ENCODE data around the gene PCDHGB4.
"Not testable (repeated sequence)": the region's sequence is repeated elsewhere in the genome, so short reads cannot be mapped to it uniquely, and the experiment has no call there.

PCDHGB4 gene

GRCh38 chr5:141387557-141388311 lies at the start of gene PCDHGB4:
Gene PCDHGB4, plus strand, starts transcription at chr5:141387698. Its CDS starts 187 bp downstream, at chr5:141387885.
- not testable (repeated sequence) for DNase-seq

GRCh38 chr5:141338538-141339306 lies 48.8 kb upstream of the PCDHGB4 start, which contains the start of gene PCDHGA2:
Gene PCDHGA2, plus strand, starts transcription at chr5:141338760.
- DNase-seq = no peak

- DNase-seq = not testable (repeated sequence)
These were observed 46.6 kb upstream of the PCDHGB4 start for GRCh38 chr5:141340781-141341354.

DNA sequence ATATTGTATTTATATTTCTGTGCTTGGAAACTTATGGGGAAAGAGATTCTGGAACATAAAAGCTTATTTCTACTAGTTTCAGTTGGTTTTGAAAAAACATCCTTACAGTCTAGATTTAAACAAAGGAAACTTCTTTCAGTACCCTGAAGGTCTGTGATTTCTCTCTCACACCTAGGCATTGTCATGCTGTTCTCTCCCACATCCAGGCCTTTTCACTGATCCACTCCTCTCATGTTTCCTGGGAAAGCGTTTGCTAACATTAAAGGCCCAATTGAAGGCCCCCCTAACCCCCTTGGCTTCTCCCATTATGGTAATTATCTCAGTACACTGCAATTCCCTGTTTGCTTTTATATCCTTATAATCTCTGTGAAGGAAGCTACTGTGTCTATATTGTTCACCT lies 44.7 kb upstream of the PCDHGB4 start:
- no peak for DNase-seq

GRCh38 chr5:141343242-141343952 lies 44.1 kb upstream of the PCDHGB4 start, which contains the start of gene PCDHGA3:
Gene PCDHGA3, plus strand, starts transcription at chr5:141343829. Its CDS starts 205 bp downstream, at chr5:141344034.
- DNase-seq = no peak

GRCh38 chr5:141343953-141344463 lies 43.5 kb upstream of the PCDHGB4 start:
- no peak for DNase-seq

DNA sequence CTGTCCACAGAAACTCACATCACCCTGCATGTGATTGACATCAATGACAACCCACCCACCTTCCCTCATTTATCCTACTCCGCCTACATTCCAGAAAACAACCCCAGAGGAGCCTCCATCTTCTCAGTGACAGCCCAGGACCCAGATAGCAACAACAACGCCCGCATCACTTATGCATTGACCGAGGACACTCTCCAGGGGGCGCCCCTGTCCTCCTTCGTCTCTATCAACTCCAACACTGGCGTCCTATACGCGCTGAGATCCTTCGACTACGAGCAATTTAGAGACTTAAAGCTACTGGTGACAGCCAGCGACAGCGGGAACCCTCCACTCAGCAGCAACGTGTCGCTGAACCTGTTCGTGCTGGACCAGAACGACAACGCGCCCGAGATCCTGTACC lies 42.2 kb upstream of the PCDHGB4 start:
- no peak for DNase-seq

- DNase-seq = not testable (repeated sequence)
These were observed 41.5 kb upstream of the PCDHGB4 start for GRCh38 chr5:141346017-141346416.

- peak; percentile 87 for DNase-seq
These were observed 37.4 kb upstream of the PCDHGB4 start, which contains the start of gene PCDHGB1 for GRCh38 chr5:141349917-141350619. Gene PCDHGB1, plus strand, starts transcription at chr5:141350099. Its CDS starts 162 bp downstream, at chr5:141350261.

DNA sequence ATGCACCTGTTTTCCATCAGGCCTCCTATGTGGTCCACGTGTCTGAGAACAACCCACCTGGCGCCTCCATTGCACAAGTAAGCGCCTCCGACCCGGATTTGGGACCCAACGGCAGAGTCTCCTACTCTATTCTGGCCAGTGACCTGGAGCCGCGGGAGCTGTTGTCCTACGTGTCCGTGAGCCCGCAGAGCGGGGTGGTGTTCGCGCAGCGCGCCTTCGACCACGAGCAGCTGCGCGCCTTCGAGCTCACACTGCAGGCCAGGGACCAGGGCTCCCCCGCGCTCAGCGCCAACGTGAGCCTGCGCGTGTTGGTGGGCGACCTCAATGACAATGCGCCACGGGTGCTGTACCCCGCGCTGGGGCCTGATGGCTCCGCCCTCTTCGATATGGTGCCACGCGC lies 35.9 kb upstream of the PCDHGB4 start:
- no peak for DNase-seq

DNA sequence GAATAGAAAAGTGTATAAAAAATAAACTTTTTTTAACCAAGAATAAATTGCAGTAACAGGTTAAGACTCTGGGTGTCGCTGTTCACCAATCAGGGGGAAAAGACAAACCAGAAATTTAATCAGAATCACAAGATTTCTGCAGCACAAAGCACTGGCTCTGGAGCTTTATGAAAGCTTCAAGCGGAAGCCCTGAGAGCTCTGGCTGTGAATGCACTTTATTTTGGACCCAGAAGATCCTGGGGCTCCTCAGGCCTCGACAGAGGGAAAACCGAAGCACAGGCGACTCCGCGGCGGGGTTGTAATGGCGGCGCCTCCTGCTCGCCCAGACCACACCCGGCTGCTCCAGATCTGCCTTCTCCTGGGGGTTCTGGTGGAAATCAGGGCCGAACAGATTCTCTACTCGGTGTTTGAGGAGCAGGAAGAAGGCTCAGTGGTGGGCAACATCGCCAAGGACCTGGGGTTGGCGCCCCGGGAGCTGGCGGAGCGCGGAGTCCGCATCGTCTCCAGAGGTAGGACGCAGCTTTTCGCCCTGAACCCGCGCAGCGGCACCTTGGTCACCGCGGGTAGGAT lies 32.5 kb upstream of the PCDHGB4 start, which contains the start of gene PCDHGA4:
TSS of gene PCDHGA4 (plus strand) at position 122 of the 570 bp plus-strand sequence. CDS start at position 209, 87 bp downstream.
- no peak for DNase-seq

DNA sequence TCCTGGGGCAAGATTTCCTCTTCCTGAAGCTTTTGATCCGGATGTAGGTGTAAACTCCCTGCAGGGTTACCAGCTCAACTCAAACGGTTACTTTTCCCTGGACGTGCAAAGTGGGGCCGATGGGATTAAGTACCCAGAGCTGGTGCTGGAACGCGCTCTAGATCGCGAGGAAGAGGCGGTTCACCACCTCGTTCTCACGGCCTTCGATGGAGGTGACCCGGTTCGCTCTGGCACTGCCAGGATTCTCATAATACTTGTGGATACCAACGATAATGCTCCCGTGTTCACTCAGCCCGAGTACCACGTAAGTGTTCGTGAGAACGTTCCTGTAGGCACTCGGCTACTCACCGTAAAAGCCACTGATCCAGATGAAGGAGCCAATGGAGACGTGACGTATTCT lies 31.9 kb upstream of the PCDHGB4 start:
- DNase-seq = no peak

- no peak for DNase-seq
These were observed 31.4 kb upstream of the PCDHGB4 start for GRCh38 chr5:141356133-141356532.

- no peak for DNase-seq
These were observed 30.5 kb upstream of the PCDHGB4 start for GRCh38 chr5:141356950-141357349.

- no peak for DNase-seq
These were observed 27.6 kb upstream of the PCDHGB4 start, which contains the start of gene PCDHGB2 for GRCh38 chr5:141359790-141360426. Gene PCDHGB2, plus strand, starts transcription at chr5:141359994. Its CDS starts 142 bp downstream, at chr5:141360136.

- no peak for DNase-seq
These were observed 26.8 kb upstream of the PCDHGB4 start for GRCh38 chr5:141360685-141361084.

DNA sequence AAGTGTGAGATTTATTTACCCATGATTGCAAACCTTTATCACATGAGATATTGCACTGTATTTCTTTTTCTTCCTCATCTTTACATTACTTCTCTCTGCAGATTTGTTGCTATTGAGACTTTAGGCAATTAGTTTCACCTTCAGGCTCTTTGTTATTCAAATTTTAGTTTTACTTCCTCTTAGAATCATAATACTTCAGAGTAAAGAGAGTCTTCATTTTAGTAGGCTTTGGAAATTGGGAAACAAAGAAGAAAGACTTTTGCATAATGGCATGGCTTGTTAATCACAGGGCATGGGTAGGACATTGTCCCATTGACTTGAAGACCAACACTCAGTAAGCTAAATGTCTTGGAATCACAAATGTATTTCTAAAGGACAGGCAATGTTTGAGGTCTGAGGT lies 24.8 kb upstream of the PCDHGB4 start:
- no peak for DNase-seq

GRCh38 chr5:141363952-141364660 lies 23.4 kb upstream of the PCDHGB4 start, which contains the start of gene PCDHGA5:
Gene PCDHGA5, plus strand, starts transcription at chr5:141364162. Its CDS starts 169 bp downstream, at chr5:141364331.
- no peak for DNase-seq

GRCh38 chr5:141366016-141366896 lies 21.2 kb upstream of the PCDHGB4 start:
- no peak for DNase-seq

Measured in NCI-H345 (cell line).